ENCODE measurements around the gene ADAP2.
"Not testable (repeated sequence)": the region's sequence is repeated elsewhere in the genome, so short reads cannot be mapped to it uniquely, and the experiment has no call there.

ADAP2 gene

GRCh38 chr17:30969989-30970830, 48.5 kb downstream of the ADAP2 start:
- DNase-seq (ENCODE audit: low spot score) = peak; percentile 30

GRCh38 chr17:30970831-30971567, 49.3 kb downstream of the ADAP2 start, which contains the start of gene RNF135:
Gene RNF135, plus strand, starts transcription at chr17:30971039. Its CDS starts 35 bp downstream, at chr17:30971074.
- peak; percentile 65 for DNase-seq (ENCODE audit: low spot score)

DNA sequence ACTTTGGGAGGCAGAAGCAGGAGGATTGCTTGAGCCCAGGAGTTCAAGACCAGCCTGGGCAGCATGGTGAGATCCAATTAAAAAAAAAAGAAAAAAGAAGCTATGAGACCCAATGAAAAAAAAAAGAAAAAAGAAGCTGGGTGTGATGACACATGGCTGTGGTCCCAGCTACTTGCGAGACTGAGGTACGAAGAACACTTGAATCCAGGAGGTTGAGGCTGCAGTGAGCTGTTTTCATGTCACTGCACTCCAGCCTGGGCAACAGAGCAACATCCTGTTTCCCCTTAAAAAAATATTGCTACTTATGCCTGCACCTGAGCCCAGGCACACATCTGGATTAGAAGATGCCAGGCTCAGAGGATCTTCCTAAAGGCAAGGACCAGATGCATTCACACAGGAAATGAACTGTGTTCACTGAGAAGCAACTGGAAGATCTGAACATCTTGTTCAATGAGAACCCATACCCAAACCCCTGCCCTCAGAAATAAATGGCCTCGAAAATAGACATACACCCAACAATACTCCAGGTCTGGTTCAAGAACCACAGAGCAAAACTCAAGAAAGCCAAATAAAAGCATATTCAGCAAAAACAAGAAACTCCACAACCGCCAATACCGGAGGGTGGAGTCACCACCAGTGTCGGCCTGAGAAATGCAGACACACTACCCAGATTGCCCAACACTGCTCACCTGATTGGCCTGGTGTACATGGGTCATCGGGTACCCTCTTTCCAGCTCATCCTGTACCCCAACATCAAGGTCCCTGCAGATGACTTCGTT, 53.5 kb downstream of the ADAP2 start:
- no peak for DNase-seq (ENCODE audit: low spot score)

DNA sequence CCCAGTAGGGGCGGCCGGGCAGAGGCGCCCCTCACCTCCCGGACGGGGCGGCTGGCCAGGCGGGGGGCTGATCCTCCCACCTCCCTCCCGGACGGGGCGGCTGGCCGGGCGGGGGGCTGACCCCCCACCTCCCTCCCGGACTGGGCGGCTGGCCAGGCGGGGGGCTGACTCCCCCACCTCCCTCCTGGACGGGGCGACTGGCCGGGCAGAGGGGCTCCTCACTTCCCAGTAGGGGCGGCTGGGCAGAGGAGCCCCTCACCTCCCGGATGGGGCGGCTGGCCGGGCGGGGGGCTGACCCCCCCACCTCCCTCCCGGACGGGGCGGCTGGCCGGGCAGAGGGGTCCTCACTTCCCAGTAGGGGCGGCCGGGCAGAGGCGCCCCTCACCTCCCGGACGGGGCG, 58.2 kb downstream of the ADAP2 start:
- DNase-seq (ENCODE audit: low spot score) = not testable (repeated sequence)

DNA sequence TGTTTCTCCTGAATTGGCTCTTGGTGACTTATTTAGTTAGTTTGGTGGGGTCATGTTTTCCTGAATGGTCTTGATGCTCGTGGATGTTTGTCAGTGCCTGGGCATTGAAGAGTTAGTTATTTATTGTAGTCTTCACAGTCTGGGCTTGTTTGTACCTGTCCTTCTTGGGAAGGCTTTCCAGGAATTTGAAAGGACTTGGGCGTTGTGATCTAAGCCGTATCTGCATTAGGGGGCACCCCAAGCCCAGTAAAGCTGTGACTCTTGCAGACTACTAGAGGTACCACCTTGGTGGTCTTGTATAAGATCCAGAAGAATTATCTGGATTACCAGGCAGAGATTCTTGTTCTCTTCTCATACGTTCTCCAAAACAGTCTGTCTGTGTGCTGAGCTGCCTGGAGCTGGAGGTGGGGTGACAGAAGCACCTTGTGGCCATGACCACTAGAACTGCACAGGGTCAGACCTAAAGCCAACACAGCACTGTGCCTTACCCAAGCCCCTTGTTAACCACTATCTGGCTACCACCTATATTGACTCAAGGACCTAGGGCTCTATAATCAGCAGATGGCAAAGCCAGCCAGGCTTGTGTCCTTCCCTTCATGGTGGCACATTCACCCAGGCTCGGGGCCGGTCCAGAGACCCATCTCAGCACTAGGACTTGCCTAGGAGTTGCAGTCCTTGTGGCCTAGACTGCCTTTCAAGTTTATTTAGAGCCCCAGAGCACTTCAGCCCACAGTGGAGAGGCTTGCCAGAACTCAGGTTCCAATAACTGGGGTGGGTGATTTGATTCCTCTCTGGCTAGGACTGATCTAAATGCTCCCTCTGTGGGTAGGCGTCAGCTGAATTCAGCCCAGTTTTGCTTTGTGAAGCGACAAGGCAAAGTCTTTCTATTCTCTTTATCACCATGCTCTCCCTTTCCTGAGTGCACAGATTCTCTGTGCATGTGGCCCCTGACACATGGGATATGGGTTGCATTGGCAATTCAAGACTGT, 60.1 kb downstream of the ADAP2 start:
- no peak for DNase-seq (ENCODE audit: low spot score)

GRCh38 chr17:30982855-30983254, 61.1 kb downstream of the ADAP2 start:
- no peak for DNase-seq (ENCODE audit: low spot score)

DNA sequence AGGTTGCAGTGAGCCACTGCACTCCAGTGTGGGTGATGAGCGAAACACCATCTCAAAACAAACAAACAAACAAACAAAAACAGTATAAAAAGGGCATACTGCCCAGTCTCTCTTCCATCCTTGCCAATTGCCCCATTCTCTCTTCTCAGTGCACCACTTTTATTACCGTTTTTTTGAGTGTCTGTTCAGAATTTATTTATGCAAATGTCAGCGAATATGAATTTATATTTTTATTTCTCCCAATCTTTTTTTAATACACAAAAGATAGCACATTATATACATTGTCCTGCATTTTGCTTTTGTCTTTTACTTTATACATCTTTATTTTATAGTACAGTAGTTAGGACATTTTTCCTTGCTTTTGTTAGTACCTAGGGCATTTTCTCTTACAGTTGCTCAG, 68.7 kb downstream of the ADAP2 start:
- DNase-seq (ENCODE audit: low spot score) = no peak

DNA sequence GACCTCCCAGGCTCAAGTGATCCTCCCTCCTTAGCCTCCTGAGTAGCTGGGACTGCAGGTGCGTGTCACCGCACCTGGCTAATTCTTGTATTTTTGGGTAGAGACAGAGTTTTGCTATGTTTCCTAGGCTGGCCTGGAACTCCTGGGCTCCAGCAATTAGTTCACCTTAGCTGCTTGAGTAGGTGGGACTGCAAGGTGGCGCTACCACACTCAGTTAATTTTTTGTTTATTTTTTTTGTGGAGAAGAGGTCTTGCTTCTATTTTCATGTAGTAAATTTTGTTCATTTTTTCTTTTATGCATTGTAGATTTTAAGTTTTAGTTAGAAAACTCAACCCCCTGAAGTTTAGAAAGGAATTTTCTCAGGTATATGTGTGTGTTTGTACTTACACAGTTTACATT, 70.8 kb downstream of the ADAP2 start:
- DNase-seq (ENCODE audit: low spot score) = no peak

GRCh38 chr17:30995347-30995746, 73.6 kb downstream of the ADAP2 start:
- DNase-seq (ENCODE audit: low spot score) = no peak

GRCh38 chr17:30996486-30996885, 74.7 kb downstream of the ADAP2 start:
- no peak for DNase-seq (ENCODE audit: low spot score)

DNA sequence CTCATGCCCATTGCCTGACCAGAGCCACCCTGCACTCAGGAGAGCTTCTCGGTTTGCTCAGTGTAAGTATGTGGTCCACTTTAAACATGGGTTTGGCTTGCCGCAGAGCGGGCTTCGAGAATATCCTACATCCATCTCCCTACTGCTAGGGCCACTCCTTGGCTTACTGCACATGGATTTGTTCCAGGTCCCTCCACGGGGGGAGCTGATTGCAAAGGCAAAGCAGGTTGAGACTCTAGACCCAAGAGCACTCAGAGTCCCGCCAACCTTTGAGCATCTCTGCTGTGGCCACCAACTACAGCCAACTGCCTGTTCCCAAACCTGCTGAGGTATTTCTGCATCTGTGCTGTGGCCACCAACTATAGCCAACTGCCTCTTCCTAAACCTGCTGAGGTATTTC, 75.5 kb downstream of the ADAP2 start:
- no peak for DNase-seq (ENCODE audit: low spot score)

DNA sequence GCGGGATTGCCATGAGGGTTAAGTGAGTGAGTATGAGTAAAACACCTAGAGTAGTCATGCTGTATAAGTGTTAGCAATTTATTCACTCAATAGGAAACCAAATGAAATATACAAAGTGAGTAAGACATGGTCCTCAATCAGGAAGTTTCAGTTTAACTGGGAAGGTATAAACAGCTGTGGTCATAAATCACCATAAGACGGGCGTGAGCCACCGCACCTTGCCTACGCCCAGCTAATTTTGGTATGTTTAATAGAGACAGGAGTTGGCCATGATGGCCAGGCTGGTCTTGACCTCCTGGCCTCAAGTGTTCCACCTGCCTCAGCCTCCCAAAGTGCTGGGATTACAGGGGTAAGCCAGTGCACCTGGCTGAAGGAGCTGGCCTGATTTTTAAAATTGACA, 76.1 kb downstream of the ADAP2 start:
- DNase-seq (ENCODE audit: low spot score) = no peak

DNA sequence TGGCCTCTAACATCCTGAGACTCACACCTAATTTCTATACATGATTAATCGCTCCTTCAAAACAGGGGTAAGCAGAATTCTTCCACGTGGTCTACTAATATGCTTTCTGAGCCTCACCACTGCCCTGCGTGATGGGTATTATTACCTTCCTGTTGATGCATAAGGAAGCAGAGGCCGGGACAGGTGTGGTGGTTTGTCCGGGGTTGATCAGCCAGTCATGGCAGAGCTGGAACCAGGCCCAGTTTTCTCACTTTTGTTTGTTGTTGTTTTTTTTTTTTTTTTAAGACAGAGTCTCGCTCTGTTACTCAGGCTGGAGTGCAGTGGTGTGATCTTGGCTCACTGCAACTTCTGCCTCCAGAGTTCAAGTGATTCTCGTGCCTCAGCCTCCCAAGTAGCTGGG, 80.3 kb downstream of the ADAP2 start:
- DNase-seq (ENCODE audit: low spot score) = no peak

DNA sequence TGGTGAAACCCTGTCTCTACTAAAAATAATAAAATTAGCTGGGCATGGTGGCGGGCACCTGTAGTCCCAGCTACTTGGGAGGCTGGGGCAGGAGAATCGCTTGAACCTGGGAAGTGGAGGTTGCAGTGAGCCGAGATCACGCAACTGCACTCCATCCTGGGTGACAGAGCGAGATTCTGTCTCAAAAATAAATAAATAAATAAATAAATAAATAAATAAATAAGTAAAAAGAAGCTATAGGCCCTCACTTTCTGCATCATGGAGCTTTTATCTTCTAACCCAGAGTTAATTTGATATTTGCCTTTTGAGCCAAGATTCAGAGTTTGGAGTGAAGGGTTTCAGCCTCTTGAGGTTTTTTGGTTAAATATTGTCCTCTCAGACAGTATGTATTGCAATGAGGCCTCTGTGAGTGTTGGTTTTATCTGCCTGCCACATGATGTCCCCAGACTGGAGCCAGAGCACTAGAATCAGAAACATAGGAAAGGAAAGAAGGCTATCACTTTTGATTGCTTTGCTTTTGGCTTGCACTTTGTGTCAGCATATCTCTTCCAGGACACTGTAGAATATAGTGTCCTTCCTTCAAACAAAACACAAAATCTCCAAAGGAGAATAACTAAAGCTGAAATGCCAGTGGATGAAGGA, 81.6 kb downstream of the ADAP2 start:
- DNase-seq (ENCODE audit: low spot score) = no peak

DNA sequence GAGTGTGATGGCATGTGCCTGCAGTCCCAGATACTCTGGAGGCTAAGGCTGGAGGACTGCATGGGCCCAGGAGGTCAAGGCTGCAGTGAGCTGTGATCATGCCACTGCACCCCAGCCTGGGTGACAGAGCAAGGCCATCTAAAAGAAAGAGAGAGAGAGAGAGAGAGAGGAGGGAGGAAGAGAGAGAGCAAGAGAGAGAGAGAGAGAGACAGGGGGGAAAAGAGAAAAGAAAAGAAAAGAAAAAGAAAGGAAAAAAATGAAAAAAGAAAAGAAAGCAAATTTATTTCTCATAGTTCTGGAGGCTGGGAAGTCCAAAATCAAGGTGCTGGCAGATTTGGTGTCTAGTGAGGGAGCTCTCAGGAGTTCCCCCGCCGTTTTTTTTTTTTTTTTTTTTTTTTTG, 82.4 kb downstream of the ADAP2 start:
- no peak for DNase-seq (ENCODE audit: low spot score)

DNA sequence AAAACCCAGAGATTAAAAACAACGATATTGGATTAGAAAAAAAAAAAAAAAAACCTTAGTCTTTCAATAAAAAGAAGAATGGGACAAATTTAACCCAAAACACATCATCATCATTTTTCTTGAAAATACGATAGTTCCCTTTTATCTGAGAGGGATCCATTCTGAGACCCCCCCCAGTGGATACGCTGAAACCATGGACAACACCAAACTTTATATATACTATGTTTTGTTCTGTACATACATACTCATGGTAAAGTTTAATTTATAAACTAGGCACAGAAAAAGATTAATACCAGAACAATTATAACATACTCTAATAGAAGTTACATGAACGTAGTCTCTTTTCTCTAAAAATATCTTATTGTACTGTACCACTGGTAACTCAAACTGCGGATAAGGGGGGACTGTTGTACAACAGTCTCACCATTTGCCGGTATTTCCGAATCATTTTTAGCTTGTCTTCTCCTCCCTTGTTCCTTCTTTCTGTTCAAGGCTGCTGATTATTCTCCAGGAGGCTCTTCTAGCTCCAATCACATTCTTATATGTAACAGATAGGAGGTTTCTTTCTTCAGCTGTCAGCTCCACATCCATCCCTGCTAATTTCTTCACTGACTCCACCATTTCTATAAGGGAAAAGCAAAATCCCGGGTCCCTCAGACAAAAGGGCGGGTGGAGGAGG, 86.1 kb downstream of the ADAP2 start:
- DNase-seq (ENCODE audit: low spot score) = peak; percentile 23

GRCh38 chr17:31008374-31009041, 86.8 kb downstream of the ADAP2 start:
- peak; percentile 26 for DNase-seq (ENCODE audit: low spot score)
